Keratinocyte (primary cell): ENCODE data around the gene TMEM80. TPM values are rescaled to one million over a fixed set of nuclear protein-coding genes. Genes with fewer than 3 reads are reported as not detected.

Experiments used
- DNase-seq: peaks from one replicate; pipeline ENCODE4 v3.0.0-alpha.2; 2011; ENCODE audit warnings: low read depth, missing footprints, low spot score
- FAIRE-seq: peaks from 2 replicates; lab custom pipeline; 2011; peaks lifted over from hg19 to GRCh38; lab: Jason Lieb, UNC
- H2AFZ ChIP-seq: 2 replicates; pipeline ENCODE4 v1.6.0; 2012; ENCODE audit warnings: low read length, control low read depth, inconsistent platforms; ENCODE audit not compliant: control insufficient read depth
- H3K27ac ChIP-seq: 2 replicates; pipeline ENCODE4 v1.5.1; 2011; ENCODE audit warnings: low read length; ENCODE audit not compliant: control insufficient read depth, insufficient read depth
- H3K27me3 ChIP-seq: 3 replicates; pipeline ENCODE4 v1.6.0; 2011; ENCODE audit warnings: low read length; ENCODE audit not compliant: control insufficient read depth, insufficient read depth; ENCODE audit errors: extremely low read depth
- H3K36me3 ChIP-seq, 2 experiments: 2 replicates in 1 of 2; 3 replicates in 1 of 2; pipeline ENCODE4 v1.5.1; 2011; ENCODE audit warnings: low read length in 2 of 2, mild to moderate bottlenecking in 1 of 2; ENCODE audit not compliant: control insufficient read depth in 2 of 2, insufficient read depth in 2 of 2; ENCODE audit errors: extremely low read depth in 1 of 2
- H3K4me1 ChIP-seq: 3 replicates; pipeline ENCODE4 v1.5.1; 2011; ENCODE audit warnings: low read length; ENCODE audit not compliant: control insufficient read depth, insufficient read depth; ENCODE audit errors: extremely low read depth
- H3K4me2 ChIP-seq: 3 replicates; pipeline ENCODE4 v1.6.0; 2011; ENCODE audit warnings: low read depth, low read length; ENCODE audit not compliant: control insufficient read depth, insufficient read depth; ENCODE audit errors: extremely low read depth
- H3K4me3 ChIP-seq, 3 experiments: fragments of 200-600 bp in 1 of 3; sonication (generic) in 1 of 3; 2 replicates in 2 of 3; 3 replicates in 1 of 3; pipeline ENCODE4 v1.5.1; 2011 to 2016; ENCODE audit warnings: low read length in 3 of 3, mild to moderate bottlenecking in 3 of 3, control low read depth in 2 of 3, inconsistent platforms in 1 of 3, low read depth in 1 of 3, mixed read lengths in 1 of 3, mixed run types in 1 of 3, moderate library complexity in 1 of 3; ENCODE audit not compliant: control insufficient read depth in 2 of 3, insufficient read depth in 2 of 3; ENCODE audit errors: extremely low read depth in 1 of 3
- H3K79me2 ChIP-seq: 2 replicates; pipeline ENCODE4 v1.6.0; 2012; ENCODE audit warnings: low read length; ENCODE audit not compliant: control insufficient read depth, insufficient read depth
- H3K9ac ChIP-seq: 3 replicates; pipeline ENCODE4 v1.6.0; 2011; ENCODE audit warnings: low read length; ENCODE audit not compliant: control insufficient read depth, insufficient read depth; ENCODE audit errors: extremely low read depth
- H3K9me1 ChIP-seq: 3 replicates; pipeline ENCODE4 v1.6.0; 2011; ENCODE audit warnings: low read length; ENCODE audit not compliant: control insufficient read depth, insufficient read depth; ENCODE audit errors: extremely low read depth
- H3K9me3 ChIP-seq: 2 replicates; pipeline ENCODE4 v1.5.1; 2012; ENCODE audit warnings: low read depth, low read length; ENCODE audit not compliant: control insufficient read depth
- H4K20me1 ChIP-seq: 3 replicates; pipeline ENCODE4 v1.6.0; 2011; ENCODE audit warnings: low read length; ENCODE audit not compliant: control insufficient read depth, insufficient read depth; ENCODE audit errors: extremely low read depth
- EZH2 ChIP-seq: IDR thresholded peaks from one replicate; pipeline ENCODE4 v1.6.1; 2012; ENCODE audit warnings: inconsistent platforms, mild to moderate bottlenecking, low read length, moderate library complexity
- dilution Hi-C: fragments of 300-500 bp; cut with MboI; formaldehyde crosslinking; loops from one replicate; pipeline ENCODE4 v1.7.0; 2020; ENCODE audit warnings: low sequenced_read_pairs; ENCODE audit not compliant: extremely low pct_ligation_motif_present
- polyA plus RNA-seq, 5 experiments: library from polyadenylated mRNA; depleted of rRNA in 3 of 5; stranded (reverse) in 3 of 5; stranded (forward) in 1 of 5; unstranded in 1 of 5; fragments of >200 nt; gene quantifications; 1 replicate in 1 of 5; 2 replicates in 3 of 5; 3 replicates in 1 of 5; pipeline versions ENCODE4 v1.2.1 to v1.2.3, GENCODE V29; 2011 to 2012; ENCODE audit warnings: missing spikeins in 2 of 5, low read depth in 1 of 5, low replicate concordance in 1 of 5
- TF ChIP-seq, protein P1 (sequence below), 3 experiments: IDR thresholded peaks in 1 of 3; conservative IDR thresholded peaks in 1 of 3; optimal IDR thresholded peaks in 1 of 3; 2 replicates in 2 of 3; 3 replicates in 1 of 3; pipeline versions ENCODE3 to v1.5.1; 2011; ENCODE audit warnings: low read length in 3 of 3, mild to moderate bottlenecking in 3 of 3, moderate library complexity in 2 of 3, control low read depth in 1 of 3, inconsistent platforms in 1 of 3; ENCODE audit not compliant: insufficient read depth in 2 of 3; ENCODE audit errors: extremely low read depth in 1 of 3

TMEM80 gene
- polyA plus RNA-seq, 1 donor (not counting 4 experiments of a cell fraction or from before 2014, with no cell fraction given), result 29.8 TPM

DNA sequence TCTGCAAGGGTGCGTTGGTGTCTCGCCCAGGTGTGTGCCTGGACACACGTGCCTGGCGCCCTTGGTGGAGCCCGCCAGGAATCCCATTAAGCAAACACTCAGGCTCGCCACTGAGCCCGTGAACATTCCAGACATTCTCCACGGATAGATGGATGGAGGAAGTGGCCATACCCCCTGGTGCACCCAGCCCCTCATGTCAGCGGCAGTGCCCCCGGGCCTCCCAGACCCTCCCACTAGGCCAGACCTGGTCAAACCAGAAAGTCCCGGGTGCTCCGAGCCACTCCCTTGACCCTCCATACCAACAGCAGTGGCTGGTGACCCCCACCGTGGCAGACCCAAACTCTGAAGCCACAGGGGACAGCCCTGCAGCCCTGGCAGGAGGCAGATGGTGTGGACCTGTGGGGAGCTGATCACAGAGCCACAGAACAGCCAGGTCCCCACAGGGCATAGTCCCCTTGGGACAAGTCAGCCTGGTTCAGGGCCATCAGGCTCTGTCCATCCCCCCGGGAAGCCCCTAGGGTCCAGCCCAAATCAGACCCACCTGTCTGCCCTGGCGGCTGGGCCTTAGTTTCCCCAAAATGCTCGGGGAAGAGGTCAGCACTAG lies 12.3 kb downstream of the TMEM80 start:
- peak overlapping the region; percentile 90 for H3K4me2 ChIP-seq
- TF ChIP-seq, protein P1, sequence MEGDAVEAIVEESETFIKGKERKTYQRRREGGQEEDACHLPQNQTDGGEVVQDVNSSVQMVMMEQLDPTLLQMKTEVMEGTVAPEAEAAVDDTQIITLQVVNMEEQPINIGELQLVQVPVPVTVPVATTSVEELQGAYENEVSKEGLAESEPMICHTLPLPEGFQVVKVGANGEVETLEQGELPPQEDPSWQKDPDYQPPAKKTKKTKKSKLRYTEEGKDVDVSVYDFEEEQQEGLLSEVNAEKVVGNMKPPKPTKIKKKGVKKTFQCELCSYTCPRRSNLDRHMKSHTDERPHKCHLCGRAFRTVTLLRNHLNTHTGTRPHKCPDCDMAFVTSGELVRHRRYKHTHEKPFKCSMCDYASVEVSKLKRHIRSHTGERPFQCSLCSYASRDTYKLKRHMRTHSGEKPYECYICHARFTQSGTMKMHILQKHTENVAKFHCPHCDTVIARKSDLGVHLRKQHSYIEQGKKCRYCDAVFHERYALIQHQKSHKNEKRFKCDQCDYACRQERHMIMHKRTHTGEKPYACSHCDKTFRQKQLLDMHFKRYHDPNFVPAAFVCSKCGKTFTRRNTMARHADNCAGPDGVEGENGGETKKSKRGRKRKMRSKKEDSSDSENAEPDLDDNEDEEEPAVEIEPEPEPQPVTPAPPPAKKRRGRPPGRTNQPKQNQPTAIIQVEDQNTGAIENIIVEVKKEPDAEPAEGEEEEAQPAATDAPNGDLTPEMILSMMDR (optimal IDR thresholded peaks at IDR 0.05 in 1 of 3, IDR thresholded peaks at IDR 0.05 in 1 of 3, conservative IDR thresholded peaks at IDR 0.05 in 1 of 3; ENCODE audit: extremely low read depth in 1 of 3, insufficient read depth in 2 of 3, low read length in 3 of 3), result no peak
- no peak for TF ChIP-seq EZH2
- dilution Hi-C loops, result no loop called here
- H4K20me1 ChIP-seq, result no peaks in the 10 kb centered on the region
- H3K36me3 ChIP-seq, result peaks cover 0 to 11% of the 10 kb centered on the region in 2 experiments
- H3K4me1 ChIP-seq, result peaks cover 20% of the 10 kb centered on the region
- FAIRE-seq (no peak), DNase-seq (no peak)
- H3K27ac ChIP-seq, result no peak overlapping the region
- no peak overlapping the region for H2AFZ ChIP-seq
- peak overlapping the region in 2 of 3 experiments; percentile 84 to 90 for H3K4me3 ChIP-seq
- H3K27me3 ChIP-seq, result no peaks in the 10 kb centered on the region
- H3K9me3 ChIP-seq, result no peaks in the 10 kb centered on the region
- H3K9me1 ChIP-seq, result peaks cover 2% of the 10 kb centered on the region
- peaks cover 36% of the 10 kb centered on the region for H3K79me2 ChIP-seq
- H3K9ac ChIP-seq, result peak overlapping the region; percentile 80

DNA sequence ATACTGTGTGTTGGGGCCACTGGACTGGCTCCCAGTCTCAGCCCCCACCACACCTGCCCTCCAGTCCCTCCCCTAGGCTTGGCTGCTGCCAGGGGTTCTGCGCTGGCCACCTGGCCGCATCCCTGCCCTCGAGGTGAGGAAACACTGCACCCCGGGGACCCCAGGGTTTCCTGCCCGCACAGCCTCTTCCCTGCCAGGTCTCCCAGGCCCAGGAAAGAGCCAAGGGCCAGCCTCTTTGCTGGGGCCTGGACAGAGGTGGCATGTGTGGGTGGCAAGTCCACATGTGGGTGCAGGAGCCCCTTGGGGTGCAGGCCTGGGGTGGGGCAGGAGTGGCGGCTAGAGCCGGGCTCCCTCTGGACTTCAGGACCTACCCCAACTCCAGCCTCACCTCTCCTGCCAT lies 12.9 kb downstream of the TMEM80 start:
- Histone ChIP-seq H3K36me3 (peaks cover 0 to 11% of the 10 kb centered on the region in 2 experiments), H3K4me3 (no peak overlapping the region), H3K27ac (no peak overlapping the region), H4K20me1 (no peaks in the 10 kb centered on the region), H2AFZ (no peak overlapping the region), H3K9ac (no peak overlapping the region), H3K79me2 (peaks cover 36% of the 10 kb centered on the region), H3K9me3 (no peaks in the 10 kb centered on the region), H3K9me1 (peaks cover 2% of the 10 kb centered on the region), H3K4me1 (peaks cover 20% of the 10 kb centered on the region), H3K4me2 (no peak overlapping the region), H3K27me3 (no peaks in the 10 kb centered on the region)
- no peak for DNase-seq
- dilution Hi-C loops, result no loop called here
- no peak for FAIRE-seq
- no peak for TF ChIP-seq EZH2
- TF ChIP-seq, protein P1 (optimal IDR thresholded peaks at IDR 0.05 in 1 of 3, IDR thresholded peaks at IDR 0.05 in 1 of 3, conservative IDR thresholded peaks at IDR 0.05 in 1 of 3; ENCODE audit: extremely low read depth in 1 of 3, insufficient read depth in 2 of 3, low read length in 3 of 3), result no peak
